Stomach (tissue), 4 donors: ENCODE results near the gene RARG.

ENCODE experiments used
- CTCF ChIP-seq, 7 experiments: fragments of 450-650 bp in 4 of 7; fragments of 200-600 bp in 3 of 7; sonication (generic) in 3 of 7; IDR thresholded peaks; one replicate each; pipeline ENCODE4 v1.5.1; 2016 to 2019; ENCODE audit warnings: antibody characterized with exemption in 7 of 7, control low read depth in 2 of 7, mild to moderate bottlenecking in 1 of 7
- EP300 ChIP-seq: sonication (generic); formaldehyde crosslinking; IDR thresholded peaks from one replicate; pipeline ENCODE4 v1.6.1; 2017; ENCODE audit warnings: antibody characterized with exemption
- POLR2A ChIP-seq, 4 donors: fragments of 450-650 bp; IDR thresholded peaks; one replicate each; pipeline ENCODE4 v1.6.1; 2016; ENCODE audit warnings: antibody characterized with exemption in 4 of 4, control low read depth in 2 of 4, mild to moderate bottlenecking in 1 of 4, moderate library complexity in 1 of 4
- POLR2AphosphoS5 ChIP-seq, 3 donors: sonication (generic); formaldehyde crosslinking; IDR thresholded peaks; one replicate each; pipeline ENCODE4 v1.6.1; 2016; ENCODE audit warnings: antibody characterized with exemption in 3 of 3

GRCh38 chr12:53201639-53202038, 30.4 kb downstream of the RARG start:
- TF ChIP-seq EP300 (no peak), POLR2A (IDR thresholded peaks at IDR 0.05) (no peak), CTCF (IDR thresholded peaks at IDR 0.05) (no peak), POLR2AphosphoS5 (IDR thresholded peaks at IDR 0.05) (no peak)
